Brain pericyte (primary cell): ENCODE data around the gene STRIP1.

ENCODE experiments used
- DNase-seq: peaks from one replicate; pipeline ENCODE4 v3.0.0-alpha.2; 2012; ENCODE audit warnings: low read depth, low spot score

Gene STRIP1

DNA sequence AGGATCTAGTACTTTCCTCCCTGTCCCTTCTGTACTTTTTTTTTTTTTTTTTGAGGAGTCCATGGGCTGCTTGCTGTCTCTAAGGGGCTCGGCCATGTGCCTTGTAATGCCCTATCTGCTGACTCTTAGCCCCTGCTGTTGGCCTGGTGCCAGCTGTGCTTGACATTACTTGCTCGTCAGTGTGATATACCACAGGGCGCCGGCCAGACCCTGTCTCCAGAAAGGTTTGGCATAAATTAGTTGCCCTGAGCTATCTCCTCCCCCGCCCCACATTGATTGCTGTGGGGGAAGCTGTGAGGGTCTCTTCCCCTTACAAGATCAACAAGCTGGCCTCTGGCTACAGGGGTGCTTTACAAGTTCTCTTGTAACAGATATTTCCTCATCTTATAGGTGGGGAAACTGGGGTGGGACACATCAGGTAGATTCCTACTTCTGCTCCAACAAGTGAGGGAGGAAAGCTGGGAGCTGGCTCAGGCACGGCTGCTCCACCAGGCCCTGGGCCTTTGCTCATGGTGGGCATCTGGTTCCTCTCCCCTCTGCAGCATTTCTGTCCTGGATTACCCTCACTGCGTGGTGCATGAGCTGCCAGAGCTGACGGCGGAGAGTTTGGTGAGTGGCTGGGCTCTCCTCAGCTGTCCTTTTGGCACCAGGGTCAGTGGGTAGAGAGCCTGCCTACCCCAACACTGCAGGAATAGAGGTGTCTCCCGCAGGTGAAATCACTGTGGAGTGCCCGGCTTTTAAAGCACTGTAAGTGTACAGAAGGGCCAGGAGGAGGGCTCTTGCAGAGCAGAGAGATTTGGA is 15.6 kb downstream of the STRIP1 start:
- no peak for DNase-seq

DNA sequence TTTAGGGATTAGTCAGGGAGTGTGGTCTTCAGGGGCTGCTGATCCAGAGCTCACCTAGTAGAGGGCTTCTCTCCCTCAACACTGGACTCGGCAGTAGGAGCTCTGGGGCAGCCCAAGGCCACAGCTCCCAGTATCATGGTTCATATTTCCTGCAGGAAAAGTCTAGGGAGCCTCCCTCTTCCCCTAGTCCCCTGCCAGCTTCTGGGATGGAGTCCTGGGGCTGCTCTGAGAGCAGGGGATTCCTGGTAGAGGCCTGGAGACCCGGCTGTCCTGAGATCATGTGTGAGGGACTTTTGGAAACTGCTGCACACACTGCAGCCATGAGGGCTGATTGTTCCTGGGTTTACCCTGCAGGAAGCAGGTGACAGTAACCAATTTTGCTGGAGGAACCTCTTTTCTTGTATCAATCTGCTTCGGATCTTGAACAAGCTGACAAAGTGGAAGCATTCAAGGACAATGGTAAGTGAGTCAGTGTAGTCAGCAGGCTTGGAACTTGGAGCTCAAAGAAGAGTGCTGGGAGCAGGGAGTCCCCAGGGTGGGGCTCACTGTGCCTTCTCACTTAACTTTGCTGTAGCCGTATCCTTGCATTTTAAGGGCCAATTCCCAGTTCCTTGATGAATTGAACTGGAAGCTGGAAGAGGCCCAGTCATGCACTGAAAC is 16.3 kb downstream of the STRIP1 start:
- no peak for DNase-seq

DNA sequence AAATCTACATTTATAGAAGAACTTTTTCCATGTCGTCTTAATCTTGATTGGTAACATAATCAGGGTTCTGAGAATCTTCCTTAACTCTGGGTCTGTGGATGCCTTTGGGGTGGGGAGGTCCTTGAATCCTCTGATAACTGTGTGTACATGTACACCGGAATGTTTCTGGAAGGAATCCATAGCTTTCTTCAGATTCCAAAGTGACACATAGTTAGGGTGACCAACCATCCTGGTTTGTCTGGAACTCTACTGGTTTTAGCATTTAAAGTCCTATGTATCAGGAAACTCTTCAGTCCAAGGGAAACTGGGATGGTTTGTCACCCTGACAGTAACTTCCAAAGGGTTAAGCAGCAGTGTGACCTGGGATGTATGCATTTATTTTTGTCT is 16.8 kb downstream of the STRIP1 start:
- DNase-seq = no peak

DNA sequence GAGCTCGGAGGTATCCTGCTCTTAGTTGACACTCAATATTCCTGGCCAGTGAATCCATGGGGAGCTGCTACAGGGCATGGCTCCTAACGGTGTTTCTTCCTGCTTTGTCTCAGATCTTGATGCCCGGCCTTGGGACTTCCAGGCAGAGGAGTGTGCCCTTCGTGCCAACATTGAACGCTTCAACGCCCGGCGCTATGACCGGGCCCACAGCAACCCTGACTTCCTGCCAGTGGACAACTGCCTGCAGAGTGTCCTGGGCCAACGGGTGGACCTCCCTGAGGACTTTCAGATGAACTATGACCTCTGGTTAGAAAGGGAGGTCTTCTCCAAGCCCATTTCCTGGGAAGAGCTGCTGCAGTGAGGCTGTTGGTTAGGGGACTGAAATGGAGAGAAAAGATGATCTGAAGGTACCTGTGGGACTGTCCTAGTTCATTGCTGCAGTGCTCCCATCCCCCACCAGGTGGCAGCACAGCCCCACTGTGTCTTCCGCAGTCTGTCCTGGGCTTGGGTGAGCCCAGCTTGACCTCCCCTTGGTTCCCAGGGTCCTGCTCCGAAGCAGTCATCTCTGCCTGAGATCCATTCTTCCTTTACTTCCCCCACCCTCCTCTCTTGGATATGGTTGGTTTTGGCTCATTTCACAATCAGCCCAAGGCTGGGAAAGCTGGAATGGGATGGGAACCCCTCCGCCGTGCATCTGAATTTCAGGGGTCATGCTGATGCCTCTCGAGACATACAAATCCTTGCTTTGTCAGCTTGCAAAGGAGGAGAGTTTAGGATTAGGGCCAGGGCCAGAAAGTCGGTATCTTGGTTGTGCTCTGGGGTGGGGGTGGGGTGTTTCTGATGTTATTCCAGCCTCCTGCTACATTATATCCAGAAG is 19.4 kb downstream of the STRIP1 start:
- DNase-seq = no peak

DNA sequence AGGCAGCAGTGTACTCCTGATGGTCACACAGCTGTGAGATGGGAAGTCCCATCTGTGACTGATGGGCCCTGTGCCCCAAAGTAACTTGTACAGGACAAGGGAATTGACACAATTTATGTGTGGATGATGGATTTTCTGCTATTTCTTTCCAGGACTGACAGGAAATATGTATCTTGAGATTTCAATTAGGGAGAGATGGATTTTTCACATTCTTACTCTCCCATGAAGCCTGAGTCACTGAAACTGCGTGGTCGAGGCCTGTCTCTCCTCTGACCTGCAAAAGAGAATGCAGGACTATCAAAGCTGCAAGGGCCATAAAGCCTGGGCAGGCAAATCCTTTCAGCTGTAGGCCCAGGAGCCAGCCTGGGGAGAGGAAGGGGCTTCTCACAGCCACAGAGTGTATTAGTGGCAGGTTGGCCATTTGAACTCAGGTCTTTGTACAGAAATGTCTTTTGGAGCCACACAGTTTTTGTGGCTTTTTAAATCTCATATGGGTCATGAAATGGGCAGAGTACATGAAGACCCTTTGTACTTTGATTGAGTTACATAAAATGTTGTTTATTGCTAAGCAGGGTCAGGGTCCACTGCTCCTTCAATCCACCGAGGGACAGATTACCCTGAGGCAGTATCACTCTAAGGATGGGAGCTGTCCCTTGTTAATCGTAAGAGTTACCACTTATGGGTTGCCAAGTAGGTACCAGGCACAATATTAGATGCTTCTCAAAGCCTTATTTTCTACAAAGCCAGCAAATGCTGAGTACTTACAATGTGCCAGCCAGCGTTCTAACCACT is 21.3 kb downstream of the STRIP1 start:
- no peak for DNase-seq

DNA sequence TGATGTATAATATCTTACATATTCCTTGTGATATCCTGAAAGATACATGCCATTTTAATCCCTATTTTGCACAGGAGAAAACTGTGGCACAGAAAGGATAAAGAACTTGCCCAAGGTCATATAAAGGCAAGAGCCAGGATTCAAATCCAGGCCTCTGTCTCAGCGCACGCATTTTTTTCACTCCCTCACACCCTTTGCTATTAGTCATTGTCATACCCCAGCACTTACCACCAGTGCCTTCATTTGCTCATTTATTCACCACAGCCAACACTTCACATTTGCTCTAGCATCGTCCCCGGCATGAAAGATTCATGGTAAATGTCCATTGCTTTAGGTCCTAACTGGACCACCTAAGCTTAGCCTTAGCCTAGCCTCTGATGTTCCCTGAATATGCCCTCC is 21.9 kb downstream of the STRIP1 start:
- DNase-seq = no peak

DNA sequence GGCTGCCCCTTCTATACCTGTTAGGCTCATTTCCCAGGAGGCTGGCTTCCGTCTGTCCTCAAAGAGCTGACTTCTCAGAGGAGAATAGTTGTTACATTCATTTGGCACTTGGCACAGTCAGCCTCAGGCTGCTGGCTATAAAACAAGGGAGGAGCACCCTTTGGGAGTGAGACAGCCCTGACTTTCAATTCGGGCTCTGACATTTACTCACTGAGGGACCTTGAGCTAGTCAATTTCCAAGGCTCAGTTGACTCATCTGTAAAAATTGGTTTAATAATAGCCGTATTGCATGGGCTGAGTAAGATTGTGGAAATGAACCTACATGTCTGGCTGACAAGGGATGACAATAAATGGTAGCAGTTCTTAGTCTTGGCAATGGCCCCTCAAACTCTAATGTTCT is 22.4 kb downstream of the STRIP1 start:
- DNase-seq = no peak

DNA sequence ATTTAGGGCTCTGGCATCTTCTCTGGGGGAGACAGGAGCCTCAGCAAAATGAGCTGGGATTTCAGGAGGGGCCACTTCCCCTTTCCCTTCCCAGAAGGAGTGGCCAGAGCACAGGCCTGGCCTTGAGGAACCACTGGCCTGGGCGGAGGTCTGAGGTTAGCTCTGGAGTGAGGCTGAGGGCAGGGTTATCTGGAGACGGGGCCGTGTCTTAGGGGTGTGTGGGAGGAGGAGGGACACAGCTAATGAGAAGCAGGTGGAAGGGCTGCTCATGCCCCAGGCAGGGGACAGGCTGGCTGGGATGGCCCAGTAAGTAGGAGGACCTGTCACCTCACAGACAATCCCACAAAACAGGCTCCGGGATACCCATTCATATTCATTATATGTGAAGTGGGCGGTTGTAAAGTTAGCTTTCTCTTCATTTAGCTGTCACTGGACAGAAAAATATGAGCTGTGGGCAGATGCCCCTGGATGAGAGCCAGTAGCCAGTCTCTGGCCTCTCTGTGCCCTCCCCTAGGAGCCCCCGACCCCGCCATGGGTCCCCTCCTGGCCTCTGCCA is 23.6 kb downstream of the STRIP1 start:
- no peak for DNase-seq

DNA sequence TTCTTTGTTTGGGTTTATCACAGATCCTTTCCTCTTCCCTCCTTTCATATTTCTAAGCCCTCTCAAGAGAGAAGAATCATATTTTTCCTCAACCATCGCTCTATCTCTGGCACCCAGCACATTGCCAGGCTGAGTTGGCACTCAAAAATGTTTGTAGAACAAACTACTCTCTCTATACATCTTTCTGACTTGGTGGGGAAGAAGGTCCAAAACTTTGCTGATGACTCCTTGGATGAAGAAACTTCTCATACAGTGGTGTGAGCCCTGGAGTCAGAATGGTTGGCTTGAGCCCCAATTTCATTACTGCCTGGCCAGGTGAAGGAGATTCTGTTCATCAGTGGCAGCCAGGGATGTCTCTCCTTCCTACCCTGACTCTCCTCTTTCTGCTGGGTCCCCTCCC is 24.2 kb downstream of the STRIP1 start:
- DNase-seq = no peak

DNA sequence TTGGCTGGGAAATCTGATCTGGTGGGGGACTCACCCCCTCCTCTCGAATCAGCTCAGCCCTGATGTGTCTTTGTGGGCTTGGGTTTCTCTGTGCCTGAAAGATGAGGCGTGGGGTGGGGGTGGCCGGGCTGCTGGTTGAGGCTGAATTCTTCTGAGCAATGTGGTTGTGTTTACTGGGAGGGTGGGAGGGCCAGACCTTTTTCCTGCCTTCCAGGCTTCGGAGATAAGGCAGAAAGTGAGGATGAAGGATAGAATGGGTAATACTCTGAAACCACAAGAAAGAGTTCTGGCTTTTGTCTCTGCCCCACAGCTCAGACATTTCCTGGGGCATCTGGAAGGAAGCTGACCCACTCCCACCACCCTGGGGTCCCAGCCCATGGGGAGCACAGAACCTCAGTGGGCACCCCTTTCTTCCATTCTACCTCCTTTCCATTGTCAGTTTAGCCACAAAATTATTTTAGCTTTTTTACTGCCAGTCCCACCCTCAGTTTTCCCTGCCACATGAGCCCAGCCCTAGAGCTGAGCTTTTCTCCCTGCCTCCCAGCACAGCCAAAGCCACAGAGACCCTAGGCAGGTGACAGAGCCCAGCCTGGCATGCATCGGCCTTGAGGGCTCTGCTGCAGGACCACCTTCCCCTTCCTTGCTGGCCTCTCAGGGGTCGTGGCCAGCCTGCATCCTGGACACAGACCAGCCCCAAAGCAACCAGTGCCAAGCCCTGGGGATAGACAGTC is 24.9 kb downstream of the STRIP1 start:
- no peak for DNase-seq

DNA sequence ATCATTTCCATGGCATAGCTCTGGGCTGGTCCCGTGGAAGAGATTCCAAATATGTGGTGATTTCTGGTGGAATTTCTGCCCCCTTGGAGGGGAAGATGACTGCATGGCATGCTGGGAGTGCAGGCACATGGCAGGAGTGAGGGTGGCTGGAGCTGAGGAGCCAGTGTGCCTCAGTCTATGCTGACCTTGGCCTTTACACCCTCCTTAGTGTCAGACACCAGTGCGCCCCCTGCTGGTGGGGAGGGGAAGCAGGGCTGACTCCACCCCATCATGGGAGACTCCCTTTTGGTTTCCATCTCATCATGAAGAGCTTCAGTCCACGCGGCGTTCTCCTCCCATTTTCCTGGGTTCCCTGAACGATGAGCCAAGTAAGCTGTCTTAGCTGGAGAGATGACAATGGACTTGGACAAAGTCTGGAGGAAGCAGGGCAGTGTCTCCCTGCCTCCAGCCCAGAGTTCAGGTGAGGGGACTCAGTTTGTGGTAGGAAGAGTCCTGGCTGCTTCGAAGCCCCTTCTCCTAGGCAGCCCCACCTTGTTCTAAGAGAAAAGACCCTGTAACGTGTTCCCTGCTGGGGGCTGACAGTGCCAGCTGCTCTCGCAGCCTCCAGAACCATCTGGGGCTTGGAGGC is 25.7 kb downstream of the STRIP1 start:
- DNase-seq = no peak

DNA sequence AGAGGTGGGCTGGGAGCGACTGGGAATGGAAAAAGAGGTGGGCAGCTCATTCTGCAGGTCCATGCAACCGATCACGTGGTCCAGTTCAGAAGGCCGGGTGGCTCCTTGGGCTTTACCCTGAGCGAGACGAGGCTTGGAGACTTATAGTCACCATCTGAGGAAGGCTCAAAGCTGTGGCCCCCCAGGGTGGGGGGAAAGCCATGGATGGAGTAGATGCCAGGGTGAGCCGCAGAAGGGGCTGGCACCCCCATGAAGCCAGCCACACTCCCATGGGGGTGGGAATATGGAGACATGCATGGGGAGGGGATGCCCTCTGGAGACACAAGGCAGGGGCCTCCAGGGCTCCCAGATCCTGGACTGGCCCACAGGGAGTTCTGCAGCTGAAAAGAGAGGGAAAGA is 26.2 kb downstream of the STRIP1 start:
- no peak for DNase-seq

DNA sequence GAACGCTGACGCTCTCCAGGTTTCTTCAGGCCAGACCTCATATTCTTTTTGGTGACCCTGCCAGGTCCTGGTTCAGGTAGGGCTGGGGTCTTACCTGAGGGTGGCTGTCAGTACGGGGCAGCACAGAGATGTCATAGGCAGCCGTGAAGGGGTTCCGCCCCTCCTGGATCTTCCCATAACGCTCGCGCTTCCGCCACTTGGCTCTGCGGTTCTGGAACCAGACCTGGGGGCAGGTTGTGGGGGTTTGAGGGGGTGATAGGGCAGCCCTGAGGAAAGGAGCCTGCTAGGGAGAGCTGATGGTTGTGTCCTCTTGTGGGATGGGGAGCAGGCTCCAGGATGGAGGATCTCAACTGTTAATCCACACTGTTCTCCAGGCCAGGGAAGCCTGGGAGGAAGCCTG is 26.9 kb downstream of the STRIP1 start:
- no peak for DNase-seq

DNA sequence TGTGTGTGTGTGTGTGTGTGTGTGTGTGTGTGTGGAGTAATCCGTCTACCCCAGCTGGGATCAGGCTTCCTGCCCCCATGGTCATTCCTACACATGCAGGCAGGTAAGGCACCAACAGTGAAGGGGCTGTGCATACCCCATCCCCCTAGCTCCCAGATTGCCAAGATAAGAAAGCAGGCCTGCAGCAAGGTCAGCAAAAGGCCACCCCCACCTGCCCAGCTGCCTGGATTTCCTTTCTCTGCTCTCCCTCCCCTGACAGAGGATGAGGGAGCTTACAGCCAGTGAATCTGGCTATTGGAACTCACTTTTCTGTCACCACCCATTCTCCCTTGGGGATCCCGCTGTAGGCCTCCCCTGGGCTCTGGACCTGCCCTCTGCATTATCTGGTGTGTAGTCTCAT is 28.2 kb downstream of the STRIP1 start:
- no peak for DNase-seq

DNA sequence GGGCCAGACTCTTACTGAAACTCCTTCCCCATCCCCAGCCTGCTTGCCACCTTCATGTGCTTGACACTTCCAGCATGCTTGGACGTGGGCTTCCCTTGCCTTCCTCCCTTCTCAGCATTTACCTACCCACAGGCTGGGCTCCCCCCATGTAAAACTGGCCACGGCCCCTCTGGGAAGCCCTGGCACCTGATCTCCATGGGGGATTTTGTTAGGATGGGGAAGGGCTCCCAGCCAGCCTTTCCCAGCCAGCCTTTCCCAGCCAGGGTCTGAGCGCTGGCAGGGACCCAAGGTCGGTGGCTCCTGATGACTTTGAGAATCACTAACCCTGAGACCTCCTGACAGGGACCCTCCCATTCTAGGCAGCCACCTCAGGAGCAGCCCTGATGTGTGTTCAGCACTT is 29.4 kb downstream of the STRIP1 start:
- no peak for DNase-seq

DNA sequence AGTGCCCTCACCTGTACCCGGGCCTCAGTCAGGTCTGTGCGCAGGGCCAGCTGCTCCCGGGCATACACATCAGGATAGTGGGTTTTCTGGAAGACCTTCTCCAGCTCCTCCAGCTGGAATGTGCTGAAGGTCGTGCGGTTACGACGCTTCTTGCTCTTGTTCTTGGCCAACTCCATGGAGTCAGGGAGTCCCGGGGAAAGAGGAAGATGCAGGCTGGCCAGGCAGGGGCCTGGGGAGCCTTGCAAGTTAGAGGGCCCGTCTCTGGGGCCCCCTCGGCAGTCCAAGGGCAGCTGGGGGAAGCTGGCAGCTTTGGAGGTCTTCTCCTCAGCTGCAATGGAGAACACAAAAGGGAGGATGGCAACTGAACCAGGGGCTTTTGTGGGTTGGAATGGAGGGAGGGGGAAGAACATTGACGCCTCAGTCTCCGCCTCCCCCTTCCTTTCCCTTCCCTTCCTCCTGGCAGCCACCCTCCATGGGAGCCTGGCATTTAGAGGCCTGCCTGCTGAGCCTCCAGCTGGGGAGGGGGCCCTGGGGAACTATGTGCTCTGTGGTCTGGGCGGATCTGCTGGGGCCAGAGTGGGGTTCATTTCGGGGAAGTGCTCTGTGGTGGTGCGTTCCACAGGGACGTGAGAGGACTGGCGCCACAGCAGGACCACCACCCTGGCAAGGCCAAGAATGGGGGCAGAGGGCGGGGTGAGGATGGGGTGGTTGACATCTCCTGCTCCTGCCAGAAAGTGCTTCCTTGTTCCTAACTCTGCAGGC is 30.3 kb downstream of the STRIP1 start:
- no peak for DNase-seq

DNA sequence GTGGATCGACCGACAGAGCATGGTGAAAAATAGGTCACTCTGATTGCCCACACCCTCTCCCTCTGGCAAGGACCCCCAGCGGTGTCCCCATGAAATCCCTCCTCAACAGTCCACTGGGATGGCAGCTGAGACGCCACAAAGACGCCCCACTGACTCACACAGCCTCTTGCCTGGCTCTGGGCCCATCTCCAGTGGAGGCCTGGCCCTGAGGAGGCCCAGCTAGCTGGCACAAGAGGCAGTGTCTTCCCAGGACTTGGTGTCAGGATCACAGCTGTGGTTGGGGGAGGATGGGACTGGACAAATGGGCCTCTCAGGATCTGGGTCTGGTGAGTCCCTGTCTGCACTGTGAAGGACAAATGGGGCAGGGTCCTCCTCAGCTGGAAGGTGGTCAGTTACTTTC is 31.4 kb downstream of the STRIP1 start:
- no peak for DNase-seq

DNA sequence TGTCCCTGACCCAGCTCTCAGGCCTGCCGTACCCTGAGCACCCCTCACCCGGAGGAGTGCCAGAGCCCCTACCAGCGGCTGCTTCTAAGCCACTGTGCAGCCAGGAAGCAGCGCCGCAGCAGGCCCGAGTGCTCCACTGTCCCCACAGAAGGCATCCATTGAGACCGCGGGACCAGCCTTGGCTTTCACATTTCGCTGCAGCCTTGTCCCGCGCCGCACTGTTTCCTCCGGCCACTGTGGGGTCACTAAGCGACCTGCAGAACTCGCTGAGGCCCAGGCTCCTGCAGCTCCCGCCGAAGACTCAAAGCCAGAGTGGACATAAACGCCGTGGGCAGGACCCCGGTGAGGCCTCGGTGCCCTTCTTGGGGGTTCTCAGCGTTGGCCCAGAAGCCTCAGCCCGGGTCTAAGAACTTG is 33.1 kb downstream of the STRIP1 start:
- DNase-seq = no peak

DNA sequence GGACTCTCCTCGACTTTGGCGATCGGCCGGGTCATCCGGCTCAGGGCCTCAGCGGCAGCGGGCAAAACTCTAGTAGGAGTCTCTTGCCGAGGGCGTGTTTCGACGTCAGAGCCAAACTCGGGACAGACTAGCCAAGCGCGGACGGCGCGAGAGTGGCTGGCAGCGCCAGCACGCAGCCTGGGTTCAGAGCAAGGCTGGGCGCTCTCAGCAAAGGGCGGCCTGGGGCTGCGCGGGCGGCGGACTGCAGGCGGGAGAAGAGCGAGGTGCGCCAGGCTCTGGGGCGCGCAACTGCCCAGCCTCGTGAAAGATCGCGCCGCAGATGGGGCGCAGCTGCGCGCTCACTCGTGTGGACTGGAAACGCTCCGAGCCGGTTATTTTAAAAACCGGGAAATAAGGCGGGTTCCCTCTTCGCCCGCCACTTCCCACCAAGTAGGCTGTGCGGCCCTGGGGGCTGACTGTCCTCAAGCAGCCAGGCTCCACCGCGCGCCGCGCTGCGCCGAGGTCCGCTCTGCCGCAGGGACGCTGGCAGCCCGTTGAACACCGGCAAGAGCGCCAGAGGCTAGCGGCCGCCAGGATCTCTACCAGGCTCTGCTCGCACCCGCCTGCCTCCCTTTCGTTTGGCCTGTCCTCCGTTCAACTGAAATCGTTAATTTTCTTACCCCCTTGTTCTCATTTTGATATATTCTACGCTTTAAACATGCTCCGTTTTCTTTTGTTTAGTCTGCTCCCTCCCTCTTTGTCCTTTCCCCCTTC is 33.6 kb downstream of the STRIP1 start:
- no peak for DNase-seq
